MG63 (cell line): ENCODE measurements around the gene ZMYM2. TPM values are rescaled to one million over a fixed set of nuclear protein-coding genes. Genes with fewer than 3 reads are reported as not detected.

ENCODE experiments used
- DNase-seq: peaks from one replicate; pipeline ENCODE4 v3.0.0-alpha.2; 2020
- H3K27me3 ChIP-seq: fragments of 250-450 bp; sonication (Bioruptor Pico); 2 replicates; pipeline ENCODE4 v1.5.1; 2020; ENCODE audit warnings: mild to moderate bottlenecking, moderate library complexity
- H3K36me3 ChIP-seq: fragments of 250-450 bp; sonication (Bioruptor Pico); 2 replicates; pipeline ENCODE4 v1.5.1; 2020; ENCODE audit warnings: mild to moderate bottlenecking, moderate library complexity
- H3K4me3 ChIP-seq: fragments of 250-450 bp; sonication (Bioruptor Pico); 2 replicates; pipeline ENCODE4 v1.5.1; 2020; ENCODE audit warnings: mild to moderate bottlenecking, moderate library complexity
- H3K9me3 ChIP-seq: fragments of 250-450 bp; sonication (Bioruptor Pico); 2 replicates; pipeline ENCODE4 v1.5.1; 2020; ENCODE audit warnings: mild to moderate bottlenecking, moderate library complexity
- total RNA-seq: library from RNA; depleted of rRNA; stranded (reverse); fragments of >200 nt; shearing (Covaris generic); gene quantifications from 2 replicates; pipeline ENCODE4 v1.2.3, GENCODE V29; 2014; ENCODE audit warnings: low replicate concordance

The ZMYM2 gene
- total RNA-seq, 1 experiment from 2014 or later = 30.6 TPM

GRCh38 chr13:20058476-20058875 lies 99.9 kb downstream of the ZMYM2 start:
- no peaks in the 10 kb centered on the region for H3K27me3 ChIP-seq
- no peak for DNase-seq
- no peak overlapping the region for H3K4me3 ChIP-seq
- H3K36me3 ChIP-seq = peaks cover 36% of the 10 kb centered on the region
- H3K9me3 ChIP-seq = no peaks in the 10 kb centered on the region

GRCh38 chr13:20064128-20064527 lies 105.6 kb downstream of the ZMYM2 start:
- no peak overlapping the region for H3K4me3 ChIP-seq
- H3K27me3 ChIP-seq = no peaks in the 10 kb centered on the region
- peaks cover 48% of the 10 kb centered on the region for H3K36me3 ChIP-seq
- no peaks in the 10 kb centered on the region for H3K9me3 ChIP-seq
- DNase-seq = no peak

GRCh38 chr13:20065516-20065915 lies 107.0 kb downstream of the ZMYM2 start:
- Histone ChIP-seq H3K9me3 (no peaks in the 10 kb centered on the region), H3K27me3 (no peaks in the 10 kb centered on the region), H3K36me3 (peaks cover 42% of the 10 kb centered on the region), H3K4me3 (no peak overlapping the region)
- DNase-seq = no peak

GRCh38 chr13:20069956-20070355 lies 111.4 kb downstream of the ZMYM2 start:
- H3K36me3 ChIP-seq = peaks cover 36% of the 10 kb centered on the region
- no peaks in the 10 kb centered on the region for H3K27me3 ChIP-seq
- no peaks in the 10 kb centered on the region for H3K9me3 ChIP-seq
- H3K4me3 ChIP-seq = no peak overlapping the region
- no peak for DNase-seq

GRCh38 chr13:20073775-20074174 lies 115.2 kb downstream of the ZMYM2 start:
- H3K36me3 ChIP-seq = peaks cover 23% of the 10 kb centered on the region
- no peaks in the 10 kb centered on the region for H3K27me3 ChIP-seq
- no peak overlapping the region for H3K4me3 ChIP-seq
- H3K9me3 ChIP-seq = no peaks in the 10 kb centered on the region
- no peak for DNase-seq

- no peaks in the 10 kb centered on the region for H3K27me3 ChIP-seq
- H3K36me3 ChIP-seq = peaks cover 25% of the 10 kb centered on the region
- no peak for DNase-seq
- no peak overlapping the region for H3K4me3 ChIP-seq
- no peaks in the 10 kb centered on the region for H3K9me3 ChIP-seq
These were observed 116.4 kb downstream of the ZMYM2 start for GRCh38 chr13:20074966-20075365.

- DNase-seq = no peak
- H3K27me3 ChIP-seq = no peaks in the 10 kb centered on the region
- H3K4me3 ChIP-seq = no peak overlapping the region
These were observed 118.6 kb downstream of the ZMYM2 start for GRCh38 chr13:20077086-20077485.

GRCh38 chr13:20080377-20081164 lies 122.0 kb downstream of the ZMYM2 start:
- H3K4me3 ChIP-seq = no peak overlapping the region
- no peaks in the 10 kb centered on the region for H3K27me3 ChIP-seq

More at GRCh38 chr13:20077086-20077485, 118.6 kb downstream of the ZMYM2 start:
- peaks cover 23% of the 10 kb centered on the region for H3K36me3 ChIP-seq
- no peaks in the 10 kb centered on the region for H3K9me3 ChIP-seq

GRCh38 chr13:20090349-20090748 lies 131.8 kb downstream of the ZMYM2 start:
- Histone ChIP-seq H3K27me3 (no peaks in the 10 kb centered on the region), H3K4me3 (no peak overlapping the region), H3K9me3 (no peaks in the 10 kb centered on the region), H3K36me3 (peaks cover 8% of the 10 kb centered on the region; the same call in 1 of the 2 replicates)
- no peak for DNase-seq

More at GRCh38 chr13:20080377-20081164, 122.0 kb downstream of the ZMYM2 start:
- Histone ChIP-seq H3K36me3 (peaks cover 37% of the 10 kb centered on the region), H3K9me3 (no peaks in the 10 kb centered on the region)
- DNase-seq = no peak

- Histone ChIP-seq H3K9me3 (no peaks in the 10 kb centered on the region), H3K4me3 (no peak overlapping the region), H3K27me3 (no peaks in the 10 kb centered on the region), H3K36me3 (no peaks in the 10 kb centered on the region)
- no peak for DNase-seq
These were observed 135.4 kb downstream of the ZMYM2 start for GRCh38 chr13:20093951-20094350.

- H3K9me3 ChIP-seq = no peaks in the 10 kb centered on the region
These were observed 140.8 kb downstream of the ZMYM2 start for GRCh38 chr13:20099319-20099718.

GRCh38 chr13:20101467-20102316 lies 143.2 kb downstream of the ZMYM2 start:
- Histone ChIP-seq H3K27me3 (no peaks in the 10 kb centered on the region), H3K9me3 (no peaks in the 10 kb centered on the region), H3K4me3 (no peak overlapping the region), H3K36me3 (no peaks in the 10 kb centered on the region)
- no peak for DNase-seq

More at GRCh38 chr13:20099319-20099718, 140.8 kb downstream of the ZMYM2 start:
- DNase-seq = no peak
- no peaks in the 10 kb centered on the region for H3K27me3 ChIP-seq
- H3K36me3 ChIP-seq = no peaks in the 10 kb centered on the region
- H3K4me3 ChIP-seq = no peak overlapping the region

GRCh38 chr13:20102525-20103180 lies 144.1 kb downstream of the ZMYM2 start:
- DNase-seq = no peak
- Histone ChIP-seq H3K9me3 (no peaks in the 10 kb centered on the region), H3K4me3 (no peak overlapping the region), H3K36me3 (no peaks in the 10 kb centered on the region), H3K27me3 (no peaks in the 10 kb centered on the region)

GRCh38 chr13:20105161-20105689 lies 146.7 kb downstream of the ZMYM2 start:
- Histone ChIP-seq H3K9me3 (no peaks in the 10 kb centered on the region), H3K36me3 (no peaks in the 10 kb centered on the region), H3K4me3 (no peak overlapping the region), H3K27me3 (no peaks in the 10 kb centered on the region)
- DNase-seq = no peak

GRCh38 chr13:20106742-20107141 lies 148.2 kb downstream of the ZMYM2 start:
- Histone ChIP-seq H3K27me3 (no peaks in the 10 kb centered on the region), H3K36me3 (no peaks in the 10 kb centered on the region), H3K4me3 (no peak overlapping the region), H3K9me3 (no peaks in the 10 kb centered on the region)
- no peak for DNase-seq

GRCh38 chr13:20109037-20109436 lies 150.5 kb downstream of the ZMYM2 start:
- Histone ChIP-seq H3K9me3 (no peaks in the 10 kb centered on the region), H3K4me3 (no peak overlapping the region), H3K27me3 (no peaks in the 10 kb centered on the region), H3K36me3 (no peaks in the 10 kb centered on the region)
- DNase-seq = no peak
